Activated B cell treated with CpG ODN at 0.5 μM for 24 hours (primary cell): Measurements from ENCODE around the gene RELT. TPM values are rescaled to one million over a fixed set of nuclear protein-coding genes. Genes with fewer than 3 reads are reported as not detected.

Experiments used
- ATAC-seq: fragments of 200-7000 bp; cut with Tn5 transposase; one replicate; pipeline ENCODE4 v1.10.0; 2021; ENCODE audit warnings: low read depth, mild to moderate bottlenecking, moderate library complexity
- CTCF ChIA-PET: fragments of 350-600 bp; sonication (Branson Sonifier 250); formaldehyde crosslinking; loops from one replicate; lab custom pipeline; 2021; ENCODE audit warnings: antibody characterized with exemption; lab: Charles Lee
- POLR2A ChIA-PET: fragments of 350-600 bp; sonication (Branson Sonifier 250); formaldehyde crosslinking; loops from one replicate; lab custom pipeline; 2021; ENCODE audit warnings: antibody characterized with exemption; lab: Charles Lee
- DNase-seq: peaks from one replicate; pipeline ENCODE4 v3.0.0; 2022
- H3K27ac Mint-ChIP-seq: one replicate; pipeline ENCODE4 v1.8.0; 2020; ENCODE audit warnings: mixed read lengths
- H3K27me3 Mint-ChIP-seq: one replicate; pipeline ENCODE4 v1.8.0; 2021; ENCODE audit warnings: mixed read lengths
- H3K36me3 Mint-ChIP-seq: one replicate; pipeline ENCODE4 v1.8.0; 2021; ENCODE audit warnings: low read depth, mixed read lengths
- H3K4me1 Mint-ChIP-seq: one replicate; pipeline ENCODE4 v1.8.0; 2021; ENCODE audit warnings: mixed read lengths
- H3K4me3 Mint-ChIP-seq: one replicate; pipeline ENCODE4 v1.8.0; 2020; ENCODE audit warnings: mild to moderate bottlenecking, mixed read lengths
- H3K9me3 Mint-ChIP-seq: one replicate; pipeline ENCODE4 v1.8.0; 2020; ENCODE audit warnings: mixed read lengths
- intact Hi-C: fragments of 100-400 bp; cut with micrococcal nuclease; formaldehyde crosslinking; loops from one replicate; pipeline ENCODE4 v1.15.1; 2024
- total RNA-seq: library from RNA; stranded (reverse); gene quantifications from 2 replicates; pipeline ENCODE4 v1.2.3, GENCODE V29; 2022
- TF ChIP-seq, protein P1 (sequence below): fragments of 200-600 bp; IDR thresholded peaks from one replicate; pipeline ENCODE4 v1.8.0; 2022; ENCODE audit warnings: antibody characterized with exemption, mild to moderate bottlenecking

Gene RELT, protein sequence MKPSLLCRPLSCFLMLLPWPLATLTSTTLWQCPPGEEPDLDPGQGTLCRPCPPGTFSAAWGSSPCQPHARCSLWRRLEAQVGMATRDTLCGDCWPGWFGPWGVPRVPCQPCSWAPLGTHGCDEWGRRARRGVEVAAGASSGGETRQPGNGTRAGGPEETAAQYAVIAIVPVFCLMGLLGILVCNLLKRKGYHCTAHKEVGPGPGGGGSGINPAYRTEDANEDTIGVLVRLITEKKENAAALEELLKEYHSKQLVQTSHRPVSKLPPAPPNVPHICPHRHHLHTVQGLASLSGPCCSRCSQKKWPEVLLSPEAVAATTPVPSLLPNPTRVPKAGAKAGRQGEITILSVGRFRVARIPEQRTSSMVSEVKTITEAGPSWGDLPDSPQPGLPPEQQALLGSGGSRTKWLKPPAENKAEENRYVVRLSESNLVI
- 81.8 and 90.1 TPM in 2 replicates for total RNA-seq

DNA sequence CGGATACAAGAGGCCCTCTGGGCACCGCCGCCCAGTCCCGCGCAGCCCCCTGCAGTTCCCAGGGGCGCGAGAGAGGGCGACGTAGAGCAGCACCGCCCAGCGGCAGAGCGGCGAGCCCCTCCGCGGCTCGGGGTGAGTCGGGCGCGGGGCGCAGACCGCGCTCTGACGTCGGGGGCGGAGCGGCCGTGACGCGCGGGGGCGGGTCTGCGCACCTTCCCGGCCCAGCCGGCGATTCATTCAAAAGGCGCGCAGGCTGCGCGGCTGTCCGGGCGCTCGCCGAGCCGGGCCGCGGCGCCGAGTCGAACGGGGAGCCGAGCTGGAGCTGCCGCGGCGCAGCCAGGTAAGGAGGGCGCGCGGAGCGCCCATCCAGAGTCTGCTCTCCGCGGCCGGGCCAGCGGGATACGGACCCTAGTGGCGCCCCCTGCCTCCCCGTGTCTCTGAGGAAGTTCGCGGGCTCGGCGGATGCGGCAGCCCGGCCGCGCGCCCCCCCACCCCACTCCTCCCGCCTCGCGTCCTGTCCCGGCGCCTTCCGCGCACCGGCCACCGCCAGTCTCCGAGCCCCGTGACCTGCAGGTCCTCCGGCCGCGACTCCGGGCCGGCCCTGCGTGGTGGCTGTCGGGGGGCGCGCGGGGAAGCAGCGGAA, at the start of gene RELT:
Gene RELT, plus strand, starts transcription at position 240 of the 643 bp plus-strand sequence. CDS start 12,738 bp downstream, outside the sequence.
- H3K27ac Mint-ChIP-seq, result peak within 1 kb of the TSS; percentile 89
- H3K4me3 Mint-ChIP-seq, result peak within 1 kb of the TSS; percentile 89
- H3K4me1 Mint-ChIP-seq, result peaks cover 73% of the 10 kb centered on the region
- ChIA-PET CTCF (interaction anchor here (4.7 kb wide), 1 partner anchor 25 kb away, joined by 24 read pairs; no protein-coding TSS in a partner anchor), POLR2A (interaction anchor here (0.6 to 7.2 kb wide), 7 partner anchors 9 to 1296 kb away, joined by 3 to 91 read pairs (median 7); partner anchors contain the start of gene NUMA1)
- DNase-seq (peak; percentile 99), ATAC-seq (peak; percentile 89)
- peaks cover 14% of the 10 kb centered on the region for H3K36me3 Mint-ChIP-seq
- intact Hi-C loops, result loop anchor here (1.0 to 5.0 kb wide), 8 partner anchors 9 to 606 kb away; partner anchors contain the start of genes ARHGEF17, FAM168A and UCP2
- TF ChIP-seq, protein P1, sequence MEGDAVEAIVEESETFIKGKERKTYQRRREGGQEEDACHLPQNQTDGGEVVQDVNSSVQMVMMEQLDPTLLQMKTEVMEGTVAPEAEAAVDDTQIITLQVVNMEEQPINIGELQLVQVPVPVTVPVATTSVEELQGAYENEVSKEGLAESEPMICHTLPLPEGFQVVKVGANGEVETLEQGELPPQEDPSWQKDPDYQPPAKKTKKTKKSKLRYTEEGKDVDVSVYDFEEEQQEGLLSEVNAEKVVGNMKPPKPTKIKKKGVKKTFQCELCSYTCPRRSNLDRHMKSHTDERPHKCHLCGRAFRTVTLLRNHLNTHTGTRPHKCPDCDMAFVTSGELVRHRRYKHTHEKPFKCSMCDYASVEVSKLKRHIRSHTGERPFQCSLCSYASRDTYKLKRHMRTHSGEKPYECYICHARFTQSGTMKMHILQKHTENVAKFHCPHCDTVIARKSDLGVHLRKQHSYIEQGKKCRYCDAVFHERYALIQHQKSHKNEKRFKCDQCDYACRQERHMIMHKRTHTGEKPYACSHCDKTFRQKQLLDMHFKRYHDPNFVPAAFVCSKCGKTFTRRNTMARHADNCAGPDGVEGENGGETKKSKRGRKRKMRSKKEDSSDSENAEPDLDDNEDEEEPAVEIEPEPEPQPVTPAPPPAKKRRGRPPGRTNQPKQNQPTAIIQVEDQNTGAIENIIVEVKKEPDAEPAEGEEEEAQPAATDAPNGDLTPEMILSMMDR, result peak; percentile 63
- H3K9me3 Mint-ChIP-seq, result no peaks in the 10 kb centered on the region
- H3K27me3 Mint-ChIP-seq, result no peaks in the 10 kb centered on the region

DNA sequence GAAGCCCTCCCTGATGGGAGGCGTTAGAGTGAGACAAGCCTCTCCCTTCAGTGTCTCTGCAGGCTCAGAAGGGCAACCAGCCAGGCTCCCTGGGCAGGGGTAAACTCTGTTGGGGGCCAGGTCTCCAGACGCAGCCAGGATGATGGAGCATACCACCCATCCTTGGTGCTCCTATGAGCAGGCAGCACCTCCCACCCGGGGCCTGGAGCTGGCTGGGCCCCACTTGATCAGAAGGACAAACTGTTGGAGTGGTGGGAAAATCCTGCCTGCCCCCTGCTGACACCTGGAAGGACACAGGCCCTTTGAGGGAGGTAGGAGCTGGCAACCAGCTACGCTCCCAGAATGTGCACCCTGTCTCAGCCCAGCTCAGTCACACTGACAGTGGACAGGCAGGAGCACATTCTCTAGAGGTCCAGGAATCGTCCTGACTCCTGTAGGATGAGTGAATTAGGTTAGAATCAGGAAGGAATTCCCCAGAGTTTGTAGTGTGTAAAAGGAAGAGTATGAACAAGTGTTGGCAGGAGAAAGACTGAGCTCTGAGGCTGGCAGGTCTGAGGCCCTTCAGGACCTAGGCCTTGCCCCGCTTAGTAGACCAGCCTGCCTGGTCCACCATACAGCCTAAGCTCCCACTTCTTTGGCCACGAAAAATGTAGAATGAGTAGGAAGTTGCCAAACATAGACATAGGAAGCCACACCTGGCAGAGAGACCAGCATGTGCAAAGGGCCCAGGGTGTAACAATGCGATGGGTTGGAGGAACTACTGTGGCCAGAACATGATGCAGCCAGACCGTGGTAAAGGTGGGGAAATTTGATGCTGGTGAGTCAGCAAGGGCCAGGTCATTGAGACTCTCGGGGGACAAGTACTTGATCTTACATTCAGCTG, 49.0 kb upstream of the RELT start:
- Mint-ChIP-seq H3K4me3 (no peak overlapping the region), H3K4me1 (peaks cover 27% of the 10 kb centered on the region), H3K27ac (peak overlapping the region; percentile 20), H3K9me3 (no peaks in the 10 kb centered on the region), H3K36me3 (no peaks in the 10 kb centered on the region), H3K27me3 (no peaks in the 10 kb centered on the region)
- intact Hi-C loops, result no loop called here
- ChIA-PET POLR2A (no interaction called here), CTCF (interaction anchor here (1.1 to 1.5 kb wide), 3 partner anchors 10 to 24 kb away, joined by 3 to 4 read pairs (median 4); no protein-coding TSS in a partner anchor)
- peak; percentile 85 for ATAC-seq
- no peak for DNase-seq
- TF ChIP-seq, protein P1, result no peak

DNA sequence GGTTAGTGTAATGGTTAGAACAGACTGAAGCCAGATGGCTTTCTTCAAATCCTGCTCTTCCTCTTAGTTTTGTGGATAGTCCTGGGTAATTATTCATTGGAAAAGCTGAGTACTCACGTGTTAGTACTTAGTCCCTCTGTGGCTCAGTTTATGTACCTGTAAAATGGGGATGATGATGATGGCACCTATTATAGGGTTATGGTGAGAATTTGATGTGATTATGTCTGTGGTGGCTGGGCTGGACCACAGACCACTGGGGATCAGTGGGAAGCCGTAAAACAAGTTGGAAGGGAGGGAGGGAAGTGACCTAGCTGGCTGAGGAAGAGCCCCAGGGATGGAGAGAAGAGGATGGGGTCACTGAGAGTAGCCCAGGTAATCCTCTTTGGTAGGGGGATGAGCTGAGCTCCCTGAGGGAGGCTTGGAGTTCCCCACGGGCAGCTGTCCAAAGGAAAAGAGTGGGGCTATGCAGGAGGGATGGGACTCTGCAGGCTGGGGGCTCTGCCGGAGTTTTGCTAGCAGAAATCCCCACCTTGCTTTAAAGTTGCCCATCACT, 48.3 kb upstream of the RELT start:
- Mint-ChIP-seq H3K4me1 (peaks cover 20% of the 10 kb centered on the region), H3K27ac (peak overlapping the region; percentile 20), H3K27me3 (no peaks in the 10 kb centered on the region), H3K4me3 (no peak overlapping the region), H3K9me3 (no peaks in the 10 kb centered on the region), H3K36me3 (no peaks in the 10 kb centered on the region)
- DNase-seq (no peak), ATAC-seq (no peak)
- intact Hi-C loops, result no loop called here
- ChIA-PET POLR2A (interaction anchor here (0.6 kb wide), 1 partner anchor 21 kb away, joined by 7 read pairs; no protein-coding TSS in a partner anchor), CTCF (interaction anchor here (1.1 to 1.3 kb wide), 2 partner anchors 9 to 21 kb away, joined by 3 to 4 read pairs; no protein-coding TSS in a partner anchor)
- TF ChIP-seq, protein P1, result no peak

DNA sequence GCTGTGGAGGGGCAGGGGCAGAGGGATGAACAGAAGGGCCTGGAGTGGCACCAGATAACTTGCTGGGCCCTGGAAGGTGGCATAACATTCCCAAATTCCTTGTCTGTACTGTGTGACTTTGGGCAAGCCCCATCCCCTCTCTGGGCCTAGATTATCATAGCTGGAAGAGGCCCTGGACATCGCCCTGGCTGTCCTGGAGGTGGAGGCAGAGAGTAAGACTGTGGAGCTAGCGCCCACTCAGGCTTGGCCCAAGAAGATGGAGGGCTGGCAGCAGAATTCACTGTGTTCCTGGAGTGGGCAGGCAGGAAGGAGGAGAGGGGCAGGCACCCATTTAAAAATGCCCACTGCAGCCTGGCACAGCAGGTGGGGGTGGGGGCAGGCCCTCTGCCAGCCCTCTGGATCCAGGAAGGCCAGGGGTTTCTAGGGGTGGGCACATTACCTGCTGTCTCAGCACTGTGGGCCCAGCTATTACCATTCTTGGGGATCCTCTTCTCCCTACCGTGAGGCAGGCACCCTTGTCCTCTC, 45.6 kb upstream of the RELT start:
- Mint-ChIP-seq H3K27me3 (no peaks in the 10 kb centered on the region), H3K27ac (no peak overlapping the region), H3K4me1 (peaks cover 12% of the 10 kb centered on the region), H3K4me3 (no peak overlapping the region), H3K9me3 (no peaks in the 10 kb centered on the region), H3K36me3 (no peaks in the 10 kb centered on the region)
- POLR2A ChIA-PET, result no interaction called here
- no peak for ATAC-seq
- no peak for DNase-seq
- CTCF ChIA-PET, result no interaction called here
- TF ChIP-seq, protein P1, result no peak
- intact Hi-C loops, result no loop called here
